ENCODE data around the gene MXD3.

DNA sequence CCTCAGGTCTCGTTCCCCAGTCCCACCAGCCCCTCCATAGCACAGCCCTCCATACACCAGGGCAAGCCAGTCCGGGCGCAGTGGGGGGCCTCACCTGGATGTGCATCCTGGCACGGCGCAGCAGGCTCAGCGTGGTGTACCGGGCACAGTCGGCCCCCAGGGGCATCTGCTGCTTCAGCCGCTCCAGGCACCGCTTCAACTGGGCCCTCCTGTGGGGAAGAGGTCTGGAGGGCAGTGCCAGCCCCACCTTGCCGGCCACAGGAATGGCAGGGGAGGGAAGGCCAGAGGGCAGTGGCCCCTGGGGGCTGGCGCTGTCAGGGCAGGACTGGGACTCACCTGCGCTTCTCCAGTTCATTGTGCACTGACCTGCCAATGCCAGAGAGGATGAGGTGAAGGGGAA is 1.4 kb downstream of the MXD3 start:
- TF ChIP-seq, protein P1, sequence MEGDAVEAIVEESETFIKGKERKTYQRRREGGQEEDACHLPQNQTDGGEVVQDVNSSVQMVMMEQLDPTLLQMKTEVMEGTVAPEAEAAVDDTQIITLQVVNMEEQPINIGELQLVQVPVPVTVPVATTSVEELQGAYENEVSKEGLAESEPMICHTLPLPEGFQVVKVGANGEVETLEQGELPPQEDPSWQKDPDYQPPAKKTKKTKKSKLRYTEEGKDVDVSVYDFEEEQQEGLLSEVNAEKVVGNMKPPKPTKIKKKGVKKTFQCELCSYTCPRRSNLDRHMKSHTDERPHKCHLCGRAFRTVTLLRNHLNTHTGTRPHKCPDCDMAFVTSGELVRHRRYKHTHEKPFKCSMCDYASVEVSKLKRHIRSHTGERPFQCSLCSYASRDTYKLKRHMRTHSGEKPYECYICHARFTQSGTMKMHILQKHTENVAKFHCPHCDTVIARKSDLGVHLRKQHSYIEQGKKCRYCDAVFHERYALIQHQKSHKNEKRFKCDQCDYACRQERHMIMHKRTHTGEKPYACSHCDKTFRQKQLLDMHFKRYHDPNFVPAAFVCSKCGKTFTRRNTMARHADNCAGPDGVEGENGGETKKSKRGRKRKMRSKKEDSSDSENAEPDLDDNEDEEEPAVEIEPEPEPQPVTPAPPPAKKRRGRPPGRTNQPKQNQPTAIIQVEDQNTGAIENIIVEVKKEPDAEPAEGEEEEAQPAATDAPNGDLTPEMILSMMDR (IDR thresholded peaks at IDR 0.05): no peak
- TF ChIP-seq EP300 (IDR thresholded peaks at IDR 0.05) (no peak), POLR2A (IDR thresholded peaks at IDR 0.05) (no peak), POLR2AphosphoS5 (IDR thresholded peaks at IDR 0.05) (no peak)

Measured in stomach (tissue), 4 donors.